Activated CD4-positive, alpha-beta memory T cell treated with anti-CD3 and anti-CD28 coated beads for 36 hours (primary cell): Measurements from ENCODE around the gene TMEM245. TPM values are rescaled to one million over a fixed set of nuclear protein-coding genes. Genes with fewer than 3 reads are reported as not detected.

Experiments used
- CTCF ChIA-PET: fragments of 350-600 bp; sonication (Branson Sonifier 250); formaldehyde crosslinking; loops from one replicate; lab custom pipeline; 2021; ENCODE audit warnings: antibody characterized with exemption, inconsistent platforms; lab: Charles Lee
- POLR2A ChIA-PET: fragments of 350-600 bp; sonication (Branson Sonifier 250); formaldehyde crosslinking; loops from one replicate; lab custom pipeline; 2021; ENCODE audit warnings: antibody characterized with exemption; lab: Charles Lee
- DNase-seq: peaks from one replicate; pipeline ENCODE4 v3.0.0-alpha.2; 2020
- H3K27ac Mint-ChIP-seq: one replicate; pipeline ENCODE4 v1.8.0; 2021; ENCODE audit warnings: mixed read lengths
- H3K27me3 Mint-ChIP-seq: one replicate; pipeline ENCODE4 v1.8.0; 2021; ENCODE audit warnings: mixed read lengths
- H3K36me3 Mint-ChIP-seq: one replicate; pipeline ENCODE4 v1.8.0; 2021; ENCODE audit warnings: mixed read lengths
- H3K4me1 Mint-ChIP-seq: one replicate; pipeline ENCODE4 v1.8.0; 2021; ENCODE audit warnings: low read depth, mixed read lengths
- H3K4me3 Mint-ChIP-seq: one replicate; pipeline ENCODE4 v1.8.0; 2021; ENCODE audit warnings: mild to moderate bottlenecking, mixed read lengths
- H3K9me3 Mint-ChIP-seq: one replicate; pipeline ENCODE4 v1.8.0; 2021; ENCODE audit warnings: mixed read lengths
- intact Hi-C: fragments of 100-400 bp; cut with micrococcal nuclease; formaldehyde crosslinking; loops from one replicate; pipeline ENCODE4 v1.15.1; 2023
- total RNA-seq, 2 experiments: library from RNA; stranded (reverse); gene quantifications; one replicate each; pipeline ENCODE4 v1.2.3, GENCODE V29; 2021

TMEM245 gene
- total RNA-seq, 2 experiments from 2014 or later = 23.0 TPM

DNA sequence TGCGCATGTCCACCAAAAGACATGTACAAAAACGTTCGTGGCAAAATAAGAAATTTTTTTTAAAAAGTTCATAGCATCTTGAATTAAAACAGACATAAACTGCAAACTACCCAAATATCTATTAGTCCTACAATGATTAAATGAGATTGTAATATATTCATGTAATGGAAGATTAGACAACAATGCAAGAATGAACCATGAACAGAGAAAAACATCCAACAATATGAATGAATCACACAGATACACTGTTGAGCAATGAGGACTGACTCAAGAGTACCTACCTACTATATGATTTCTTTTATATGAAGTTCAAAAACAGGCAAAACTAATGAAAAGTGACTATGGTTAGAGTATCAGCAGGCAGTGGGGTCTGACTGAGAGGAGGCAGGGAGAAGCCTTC is 88.5 kb downstream of the TMEM245 start:
- ChIA-PET POLR2A (no interaction called here), CTCF (no interaction called here)
- no peak overlapping the region for H3K4me3 Mint-ChIP-seq
- H3K36me3 Mint-ChIP-seq = peaks cover 29% of the 10 kb centered on the region
- no peak for DNase-seq
- peaks cover 5% of the 10 kb centered on the region for H3K4me1 Mint-ChIP-seq
- intact Hi-C loops = no loop called here
- H3K27ac Mint-ChIP-seq = no peak overlapping the region
- no peaks in the 10 kb centered on the region for H3K27me3 Mint-ChIP-seq
- H3K9me3 Mint-ChIP-seq = no peaks in the 10 kb centered on the region

DNA sequence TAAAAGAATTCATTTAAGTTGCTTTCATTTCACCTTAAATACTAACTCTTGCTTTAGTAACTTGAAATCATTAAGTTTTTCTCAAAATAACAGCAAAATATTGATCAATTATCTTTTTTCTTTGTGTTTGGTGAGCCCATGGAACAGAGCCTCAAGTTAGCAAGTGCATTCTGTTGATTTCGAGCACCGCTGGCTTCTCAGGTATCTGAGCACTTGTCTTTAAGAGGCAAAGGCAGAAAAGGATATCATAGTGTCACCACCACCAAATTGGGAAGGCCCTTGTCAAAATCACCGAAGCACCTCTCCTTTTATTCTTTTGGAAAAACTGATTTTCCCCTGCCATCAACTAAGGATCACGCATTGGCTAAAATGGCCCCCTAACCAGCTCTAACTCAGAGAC is 89.3 kb downstream of the TMEM245 start:
- Mint-ChIP-seq H3K27ac (no peak overlapping the region), H3K4me1 (peaks cover 7% of the 10 kb centered on the region), H3K4me3 (no peak overlapping the region), H3K9me3 (no peaks in the 10 kb centered on the region), H3K27me3 (no peaks in the 10 kb centered on the region), H3K36me3 (peaks cover 23% of the 10 kb centered on the region)
- intact Hi-C loops = no loop called here
- ChIA-PET POLR2A (no interaction called here), CTCF (no interaction called here)
- DNase-seq = no peak

DNA sequence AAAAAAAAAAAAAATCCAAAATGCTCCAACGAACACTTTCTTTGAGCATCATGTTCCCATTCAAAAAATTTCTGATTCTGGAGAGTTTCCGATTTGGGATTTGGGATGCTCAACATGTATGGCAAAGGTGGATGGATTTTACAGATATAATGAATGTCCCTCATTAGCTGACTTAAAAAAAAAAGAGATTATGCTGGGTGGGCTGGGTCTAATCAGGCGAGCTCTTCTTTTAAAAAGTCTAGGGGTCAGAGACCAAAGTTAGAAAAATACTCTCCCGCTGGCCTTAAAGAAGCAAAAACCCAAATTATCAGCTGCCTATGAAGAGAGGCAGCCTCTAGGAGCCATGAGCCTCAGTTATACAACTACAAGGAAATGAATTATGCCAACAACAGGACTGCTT is 91.3 kb downstream of the TMEM245 start:
- DNase-seq = no peak
- ChIA-PET POLR2A (no interaction called here), CTCF (no interaction called here)
- Mint-ChIP-seq H3K27ac (no peak overlapping the region), H3K4me1 (peaks cover 7% of the 10 kb centered on the region), H3K4me3 (no peak overlapping the region), H3K27me3 (no peaks in the 10 kb centered on the region), H3K36me3 (peaks cover 26% of the 10 kb centered on the region), H3K9me3 (no peaks in the 10 kb centered on the region)
- intact Hi-C loops = no loop called here

DNA sequence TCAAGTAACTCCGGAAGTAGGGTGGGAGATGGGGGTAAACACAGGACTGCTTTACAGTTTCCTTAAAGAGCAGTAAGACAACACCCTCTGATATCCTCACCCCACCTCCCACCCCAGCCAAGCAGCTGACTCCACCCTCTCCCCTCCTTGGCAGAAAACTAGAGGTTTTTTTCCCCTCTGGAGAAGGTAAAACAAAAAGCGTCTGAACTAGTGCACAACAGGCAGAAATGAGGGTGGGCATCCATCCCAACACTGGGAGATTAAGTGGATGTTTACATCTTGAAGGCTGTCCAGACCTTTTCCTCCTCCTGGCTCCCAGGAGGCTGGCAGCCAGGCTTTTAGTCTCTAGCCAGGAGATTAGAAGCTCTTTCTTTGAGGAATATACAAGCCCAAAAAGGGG is 92.6 kb downstream of the TMEM245 start:
- peaks cover 21% of the 10 kb centered on the region for H3K36me3 Mint-ChIP-seq
- no peak overlapping the region for H3K4me3 Mint-ChIP-seq
- POLR2A ChIA-PET = no interaction called here

DNA sequence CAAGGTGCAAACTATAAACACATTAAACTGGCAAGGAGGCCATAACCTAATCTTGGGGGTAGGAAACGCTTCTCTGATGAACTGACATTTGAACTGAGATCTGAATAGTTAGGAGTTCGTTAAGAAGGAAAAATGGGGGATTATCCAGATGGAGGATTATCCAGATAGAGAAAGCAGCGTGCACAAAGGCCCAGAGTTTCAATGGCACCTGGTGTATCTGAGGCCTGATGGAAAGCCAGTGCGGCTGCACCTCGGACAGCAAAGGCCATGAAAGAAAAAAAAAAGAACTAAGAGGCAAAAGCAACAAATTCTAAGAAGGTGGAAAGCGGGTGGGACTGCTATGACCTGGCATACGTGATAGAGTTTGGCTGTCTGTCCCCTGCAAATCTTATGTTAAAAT is 93.4 kb downstream of the TMEM245 start:
- Mint-ChIP-seq H3K36me3 (peaks cover 17% of the 10 kb centered on the region), H3K9me3 (no peaks in the 10 kb centered on the region), H3K4me3 (no peak overlapping the region), H3K27me3 (no peaks in the 10 kb centered on the region), H3K4me1 (peaks cover 7% of the 10 kb centered on the region), H3K27ac (no peak overlapping the region)
- intact Hi-C loops = no loop called here
- ChIA-PET CTCF (no interaction called here), POLR2A (no interaction called here)
- no peak for DNase-seq

More for the DNA sequence above, 92.6 kb downstream of the TMEM245 start:
- no peak for DNase-seq
- H3K4me1 Mint-ChIP-seq = peaks cover 7% of the 10 kb centered on the region
- CTCF ChIA-PET = no interaction called here
- no peaks in the 10 kb centered on the region for H3K27me3 Mint-ChIP-seq
- no peaks in the 10 kb centered on the region for H3K9me3 Mint-ChIP-seq
- no peak overlapping the region for H3K27ac Mint-ChIP-seq
- intact Hi-C loops = no loop called here

DNA sequence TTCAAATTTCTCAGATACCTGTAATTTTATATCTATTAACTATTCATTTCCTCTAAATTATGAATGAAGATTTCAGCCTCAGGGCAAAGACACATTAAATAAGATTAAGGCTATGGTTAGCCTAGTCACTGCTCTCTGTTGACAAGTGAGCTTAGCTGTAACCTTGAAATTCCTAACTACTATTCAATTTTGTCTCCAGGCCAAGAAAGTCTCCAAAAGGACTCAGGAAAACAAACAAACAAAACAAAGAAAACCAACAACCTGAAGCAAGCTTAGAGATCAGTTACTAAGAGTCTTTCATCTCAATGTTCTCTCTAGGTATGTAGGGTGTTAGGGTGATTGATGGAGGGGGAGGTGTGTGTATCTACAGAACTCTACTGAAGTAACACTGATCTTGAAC is 96.9 kb downstream of the TMEM245 start:
- Mint-ChIP-seq H3K4me1 (peaks cover 7% of the 10 kb centered on the region), H3K9me3 (no peaks in the 10 kb centered on the region), H3K27me3 (no peaks in the 10 kb centered on the region), H3K36me3 (peaks cover 17% of the 10 kb centered on the region), H3K27ac (no peak overlapping the region), H3K4me3 (no peak overlapping the region)
- ChIA-PET POLR2A (no interaction called here), CTCF (no interaction called here)
- no peak for DNase-seq
- intact Hi-C loops = no loop called here

DNA sequence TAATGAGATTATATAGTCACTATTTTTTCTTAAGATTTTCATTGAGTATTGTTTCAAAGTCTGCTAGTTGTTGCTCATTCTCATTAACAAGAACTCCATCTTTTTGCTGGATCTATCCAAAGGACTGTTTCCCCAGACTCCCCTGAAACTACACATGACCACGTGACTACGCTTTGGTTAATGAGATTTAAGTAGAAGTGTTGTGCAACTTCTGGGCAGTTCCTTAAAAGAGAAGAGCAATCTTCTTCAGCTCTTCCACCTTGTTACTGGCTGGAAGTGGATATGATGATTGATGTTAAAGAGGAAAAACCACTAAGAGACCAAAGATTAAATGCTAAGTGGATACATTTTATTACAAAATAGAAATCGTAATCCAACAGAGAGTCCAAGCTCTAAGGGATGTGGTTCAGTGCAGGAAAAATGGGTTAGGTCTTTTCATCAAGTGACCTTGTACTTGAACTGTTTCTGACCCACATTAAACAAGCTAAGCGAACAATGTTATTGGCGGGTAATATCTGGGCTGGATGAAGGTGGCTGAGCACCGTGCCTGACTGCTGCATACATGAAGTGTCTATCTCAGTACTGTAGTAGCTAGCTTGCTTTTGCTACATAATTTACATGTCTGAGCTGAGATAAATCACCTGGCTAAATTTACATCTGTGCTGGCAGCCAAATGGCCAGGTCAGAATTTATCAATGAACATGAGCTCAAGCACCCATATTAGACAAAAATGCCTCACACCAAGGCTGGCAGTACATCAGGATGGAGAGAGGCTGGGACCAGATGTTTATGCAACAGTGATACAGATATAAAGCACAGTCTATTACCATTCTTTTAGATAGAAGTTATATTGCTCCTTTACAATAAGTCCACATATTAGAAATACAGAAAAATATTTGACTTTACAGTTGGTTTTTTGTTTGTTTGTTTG is 98.9 kb downstream of the TMEM245 start:
- Mint-ChIP-seq H3K9me3 (no peaks in the 10 kb centered on the region), H3K4me1 (no peaks in the 10 kb centered on the region), H3K27me3 (no peaks in the 10 kb centered on the region), H3K27ac (no peak overlapping the region), H3K4me3 (no peak overlapping the region), H3K36me3 (peaks cover 17% of the 10 kb centered on the region)
- DNase-seq = no peak
- ChIA-PET CTCF (interaction anchor here (0.8 kb wide), 1 partner anchor 9 kb away, joined by 3 read pairs; no protein-coding TSS in a partner anchor), POLR2A (no interaction called here)
- intact Hi-C loops = no loop called here

DNA sequence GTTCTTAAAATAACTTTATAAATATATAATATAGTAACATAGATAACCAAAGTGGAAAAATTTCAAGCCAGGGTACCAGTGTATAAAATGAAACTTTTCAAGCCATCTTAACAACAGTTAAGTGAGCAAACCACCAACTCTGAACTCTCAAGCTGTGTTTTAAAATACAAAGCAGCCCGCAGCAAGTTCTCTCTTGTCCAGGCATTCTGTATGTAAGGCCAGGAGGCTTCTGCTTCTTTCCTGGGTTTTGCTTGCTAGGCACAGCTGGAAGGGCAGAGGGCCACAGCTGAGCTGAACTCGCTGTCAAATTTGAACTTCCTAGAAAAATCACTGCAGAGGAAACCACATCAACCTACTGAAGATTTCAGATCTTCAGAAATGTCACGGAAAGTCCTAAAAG is 99.6 kb downstream of the TMEM245 start:
- no peak overlapping the region for H3K27ac Mint-ChIP-seq
- ChIA-PET POLR2A (no interaction called here), CTCF (no interaction called here)
- DNase-seq = no peak
- peaks cover 17% of the 10 kb centered on the region for H3K36me3 Mint-ChIP-seq
- no peaks in the 10 kb centered on the region for H3K27me3 Mint-ChIP-seq
- H3K4me3 Mint-ChIP-seq = no peak overlapping the region
- H3K9me3 Mint-ChIP-seq = no peaks in the 10 kb centered on the region
- intact Hi-C loops = no loop called here
- no peaks in the 10 kb centered on the region for H3K4me1 Mint-ChIP-seq

DNA sequence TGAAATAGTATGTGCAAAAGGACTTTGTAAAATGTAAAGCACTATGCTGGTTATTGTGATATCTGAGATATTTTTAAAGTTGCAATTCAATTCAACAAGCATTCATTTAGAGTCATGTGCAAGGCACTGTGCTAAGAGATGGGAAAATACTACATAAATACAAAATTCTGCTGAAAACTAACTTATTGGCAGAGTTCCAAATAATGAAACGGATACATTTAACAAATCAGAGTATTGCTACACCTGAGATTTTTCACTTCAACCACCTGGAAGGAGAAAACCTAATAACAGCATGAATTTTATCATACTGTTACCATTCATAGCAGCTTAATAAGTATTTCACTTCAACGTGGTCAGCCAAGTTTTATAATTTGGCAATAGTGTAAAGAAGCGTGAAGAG is 100.3 kb downstream of the TMEM245 start:
- no peak overlapping the region for H3K4me3 Mint-ChIP-seq
- intact Hi-C loops = no loop called here
- POLR2A ChIA-PET = no interaction called here
- H3K4me1 Mint-ChIP-seq = no peaks in the 10 kb centered on the region
- CTCF ChIA-PET = interaction anchor here (0.8 kb wide), 1 partner anchor 95 kb away, joined by 3 read pairs; no protein-coding TSS in a partner anchor
- no peaks in the 10 kb centered on the region for H3K9me3 Mint-ChIP-seq
- no peaks in the 10 kb centered on the region for H3K27me3 Mint-ChIP-seq
- DNase-seq = no peak
- H3K36me3 Mint-ChIP-seq = peaks cover 16% of the 10 kb centered on the region
- no peak overlapping the region for H3K27ac Mint-ChIP-seq

DNA sequence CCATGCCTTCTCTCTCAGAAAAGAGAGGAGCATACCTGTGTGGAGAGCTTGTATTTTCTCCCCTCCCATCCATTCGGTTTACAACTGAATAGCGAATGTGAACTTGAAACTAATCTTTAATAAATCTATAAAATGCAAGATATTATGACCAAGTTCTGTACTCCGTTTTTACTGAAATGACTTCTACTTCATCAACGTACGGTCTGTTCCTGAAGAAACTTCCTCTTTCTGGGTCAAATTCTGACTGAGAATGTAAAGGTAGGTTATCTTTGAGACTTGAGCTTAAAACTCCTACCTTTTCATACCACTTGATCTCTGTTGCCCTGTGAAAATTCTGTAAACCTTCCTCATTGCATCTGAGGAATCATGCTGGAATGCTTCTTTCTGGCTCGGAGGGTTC is 102.3 kb downstream of the TMEM245 start:
- peaks cover 10% of the 10 kb centered on the region for H3K36me3 Mint-ChIP-seq
- intact Hi-C loops = no loop called here
- H3K4me1 Mint-ChIP-seq = peaks cover 1% of the 10 kb centered on the region
- ChIA-PET CTCF (interaction anchor here (1.2 kb wide), 1 partner anchor 166 kb away, joined by 3 read pairs; no protein-coding TSS in a partner anchor), POLR2A (no interaction called here)
- no peaks in the 10 kb centered on the region for H3K27me3 Mint-ChIP-seq
- DNase-seq = no peak
- no peak overlapping the region for H3K4me3 Mint-ChIP-seq
- H3K27ac Mint-ChIP-seq = no peak overlapping the region
- no peaks in the 10 kb centered on the region for H3K9me3 Mint-ChIP-seq

DNA sequence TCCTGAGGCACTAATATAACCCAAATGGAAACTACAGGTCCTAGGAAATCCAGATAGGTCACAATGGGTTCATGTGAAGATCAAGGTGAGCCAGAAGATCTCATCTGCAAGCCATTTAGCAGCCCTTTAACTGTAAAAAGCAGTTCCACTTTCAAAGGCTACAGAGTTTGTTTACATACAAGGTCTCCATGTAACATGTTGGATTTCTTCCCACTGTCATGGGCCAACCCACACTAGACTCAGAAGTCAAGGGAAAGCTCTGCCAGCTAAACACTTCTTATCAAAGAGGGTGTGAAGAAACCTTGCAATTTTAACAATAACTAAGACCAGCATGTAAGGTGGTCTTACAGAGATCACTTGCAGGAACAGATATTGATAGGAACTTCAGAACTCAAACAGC is 102.7 kb downstream of the TMEM245 start:
- H3K27me3 Mint-ChIP-seq = no peaks in the 10 kb centered on the region
- peaks cover 10% of the 10 kb centered on the region for H3K36me3 Mint-ChIP-seq
- no peak overlapping the region for H3K27ac Mint-ChIP-seq
- ChIA-PET CTCF (interaction anchor here (1.2 kb wide), 1 partner anchor 166 kb away, joined by 3 read pairs; no protein-coding TSS in a partner anchor), POLR2A (no interaction called here)
- H3K9me3 Mint-ChIP-seq = no peaks in the 10 kb centered on the region
- H3K4me3 Mint-ChIP-seq = no peak overlapping the region
- intact Hi-C loops = no loop called here
- DNase-seq = no peak
- peaks cover 6% of the 10 kb centered on the region for H3K4me1 Mint-ChIP-seq

DNA sequence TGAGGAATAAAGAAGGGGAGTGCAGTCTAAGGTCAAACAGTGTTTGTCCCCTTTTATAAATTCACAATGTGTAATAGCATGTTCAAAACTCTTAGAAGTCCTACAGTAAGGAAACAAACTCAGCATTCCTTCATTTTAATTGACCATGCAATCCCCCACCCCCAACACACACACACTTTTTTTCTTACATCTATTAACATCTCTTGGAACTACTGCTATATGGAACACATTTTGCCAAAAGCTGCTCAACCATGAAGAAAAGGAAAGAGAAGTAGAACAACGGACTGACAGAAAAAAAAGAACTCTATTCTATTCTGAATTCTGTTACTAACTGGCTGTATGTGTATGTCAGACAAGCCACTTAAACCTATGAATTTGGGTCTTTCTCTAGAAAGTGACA is 103.6 kb downstream of the TMEM245 start:
- POLR2A ChIA-PET = no interaction called here
- H3K27me3 Mint-ChIP-seq = no peaks in the 10 kb centered on the region
- H3K4me1 Mint-ChIP-seq = peaks cover 15% of the 10 kb centered on the region
- no peak overlapping the region for H3K4me3 Mint-ChIP-seq
- CTCF ChIA-PET = no interaction called here
- peaks cover 10% of the 10 kb centered on the region for H3K36me3 Mint-ChIP-seq
- H3K27ac Mint-ChIP-seq = no peak overlapping the region
- no peaks in the 10 kb centered on the region for H3K9me3 Mint-ChIP-seq
- DNase-seq = no peak
- intact Hi-C loops = no loop called here
